Ramos (cell line): Measurements from ENCODE around the gene ANKS1B.

Experiments used
- in situ Hi-C: fragments of 300-500 bp; cut with MboI; formaldehyde crosslinking; loops from one replicate; pipeline ENCODE4 v1.14.3; 2022; ENCODE audit warnings: low sequenced_read_pairs; ENCODE audit not compliant: unreplicated experiment

ANKS1B gene

DNA sequence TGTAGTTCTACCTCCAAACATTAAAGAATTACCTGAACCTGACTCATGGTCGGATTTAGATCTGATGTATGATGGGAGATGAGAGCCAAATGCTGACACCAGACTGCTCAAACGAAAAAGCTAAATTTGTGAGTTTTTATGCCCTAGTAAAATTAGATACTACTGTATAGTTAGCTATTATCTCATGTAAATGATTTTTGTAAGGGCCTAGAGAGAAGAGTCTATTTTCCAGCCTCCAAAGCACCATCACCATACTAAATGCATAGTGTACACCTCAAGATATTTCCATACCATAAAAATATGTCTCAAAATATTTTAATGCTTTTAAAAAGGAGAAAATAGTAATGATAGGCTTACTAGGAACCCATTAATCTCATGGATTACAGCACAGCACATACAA is 18.3 kb downstream of the ANKS1B start:
- in situ Hi-C loops = no loop called here

DNA sequence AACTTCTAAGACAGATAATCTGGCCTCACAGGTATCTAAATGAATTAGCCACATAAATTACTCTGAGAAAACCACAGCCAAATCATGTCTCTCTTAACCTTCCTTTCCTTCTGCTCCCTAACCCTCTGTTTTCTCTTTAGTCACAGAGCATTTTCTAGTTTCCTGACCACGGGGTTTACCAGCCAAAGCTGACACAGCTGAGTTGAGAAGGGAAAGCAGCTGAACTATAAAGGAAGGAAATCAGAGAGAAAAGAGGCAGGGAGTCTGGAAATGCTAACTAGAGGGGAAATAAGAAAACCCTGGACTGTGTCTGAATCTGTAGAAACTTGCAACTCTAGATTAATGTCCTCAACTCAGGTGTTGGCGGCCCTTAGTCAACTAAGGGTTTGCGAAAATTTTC is 24.4 kb downstream of the ANKS1B start:
- in situ Hi-C loops = no loop called here

DNA sequence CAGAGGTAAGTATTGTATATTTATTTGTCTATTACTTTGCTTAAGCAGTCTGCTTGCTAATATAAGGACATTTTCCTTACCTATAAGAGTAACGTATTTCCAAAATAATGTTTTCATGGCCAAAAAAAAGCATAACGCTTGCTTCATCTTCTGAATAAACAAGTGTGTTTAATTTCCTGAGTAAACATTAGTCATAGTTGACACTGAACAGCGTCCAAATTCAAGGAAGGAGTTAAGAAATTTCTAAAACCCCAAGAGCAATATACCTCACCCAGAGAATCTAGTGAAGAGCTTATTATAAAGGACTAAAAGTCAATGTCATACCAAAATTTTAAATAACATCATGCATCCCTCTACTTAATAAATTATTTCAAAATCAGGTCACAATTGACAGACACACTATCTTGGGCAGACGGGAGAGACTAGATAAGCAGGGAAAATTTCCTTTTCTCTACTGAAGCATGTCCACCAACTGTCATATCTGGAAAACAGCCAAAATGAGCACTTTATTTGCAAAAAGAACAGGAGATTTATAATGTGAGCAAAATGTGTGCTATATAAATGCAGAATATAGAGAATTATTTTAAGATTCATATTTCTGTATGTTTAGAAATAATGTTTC is 25.1 kb downstream of the ANKS1B start:
- in situ Hi-C loops = no loop called here

DNA sequence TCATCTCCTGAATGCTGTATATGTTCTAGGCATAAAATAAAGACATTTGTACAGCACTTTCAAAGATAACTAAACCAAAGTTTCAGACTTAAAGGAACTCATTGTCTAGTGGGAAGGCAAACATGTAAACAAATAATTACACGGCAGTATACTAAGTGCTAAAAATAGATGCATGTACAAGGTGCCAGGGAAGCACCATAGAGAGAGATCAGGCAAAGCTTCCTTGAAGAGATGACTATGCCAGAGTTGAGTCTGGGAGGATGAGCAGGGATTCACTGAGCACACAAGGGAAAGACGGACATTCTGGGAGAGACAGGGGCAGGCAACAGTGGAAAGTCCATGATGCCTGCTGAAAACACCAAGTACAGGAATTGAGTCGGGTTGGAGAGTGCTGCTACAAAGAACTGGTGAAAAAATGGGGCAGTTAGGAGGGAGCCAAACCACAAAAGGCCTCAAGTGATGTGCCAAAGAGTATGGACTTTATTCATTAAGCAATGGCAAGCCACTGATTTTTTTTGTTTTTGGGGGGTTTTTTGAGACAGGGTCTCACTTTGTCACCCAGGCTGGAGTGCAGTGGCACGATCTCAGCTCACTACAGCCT is 26.8 kb downstream of the ANKS1B start:
- in situ Hi-C loops = no loop called here

DNA sequence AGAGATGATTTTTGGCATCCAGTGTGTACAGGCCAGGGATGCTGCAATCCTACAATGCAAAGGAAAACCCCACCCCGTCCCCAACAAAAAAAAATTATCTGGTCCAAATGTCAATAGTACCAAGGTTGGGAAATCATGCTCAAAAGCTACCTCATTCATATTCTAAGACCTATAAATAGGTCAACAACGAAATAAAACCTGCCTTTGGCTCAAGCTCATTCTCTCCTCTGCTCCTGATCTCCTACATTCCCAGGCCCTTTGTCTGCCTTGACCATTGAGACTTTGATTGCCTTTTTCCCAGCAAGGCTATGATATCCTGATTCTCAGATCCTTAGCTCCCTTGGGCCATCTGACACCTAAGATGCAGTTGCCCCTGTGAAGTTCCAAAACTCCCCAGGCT is 30.0 kb downstream of the ANKS1B start:
- in situ Hi-C loops = no loop called here

DNA sequence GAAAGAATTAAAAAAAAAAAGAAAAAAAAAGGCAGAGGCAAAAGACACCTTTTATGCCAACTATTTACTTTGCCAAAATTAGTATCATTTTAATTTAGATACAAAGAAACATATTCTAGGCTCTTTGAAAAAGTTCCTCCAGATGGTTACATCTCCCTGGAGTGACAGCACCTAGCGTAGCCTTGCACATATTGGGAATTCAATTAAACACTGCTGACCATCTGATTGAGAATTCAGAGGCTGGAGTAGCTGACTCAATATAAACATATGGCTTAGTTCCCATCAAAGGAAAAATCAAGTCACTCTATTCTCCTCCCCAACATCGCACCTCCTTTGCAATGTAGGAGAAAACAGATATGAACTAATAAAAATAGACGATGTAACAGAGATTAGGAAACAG is 36.4 kb downstream of the ANKS1B start:
- in situ Hi-C loops = no loop called here

DNA sequence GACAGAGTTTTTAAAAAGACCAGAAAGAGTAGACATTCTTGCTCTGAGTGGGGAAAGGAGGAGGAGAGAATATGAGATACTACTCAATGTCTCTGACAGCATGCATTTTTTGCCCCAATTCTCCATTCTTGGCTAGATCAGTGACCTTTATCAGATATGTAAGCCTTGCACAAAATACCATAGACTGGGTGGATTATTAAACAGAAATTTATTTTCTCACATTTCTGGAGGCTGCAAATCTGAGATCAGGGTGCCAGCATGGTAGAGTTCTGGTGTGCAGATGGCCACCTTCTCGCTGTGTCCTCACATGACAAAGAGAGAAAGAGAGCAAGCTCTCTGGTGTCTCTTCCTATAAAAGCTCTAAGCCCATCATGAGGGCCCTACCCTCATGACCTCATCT is 38.6 kb downstream of the ANKS1B start:
- in situ Hi-C loops = no loop called here

DNA sequence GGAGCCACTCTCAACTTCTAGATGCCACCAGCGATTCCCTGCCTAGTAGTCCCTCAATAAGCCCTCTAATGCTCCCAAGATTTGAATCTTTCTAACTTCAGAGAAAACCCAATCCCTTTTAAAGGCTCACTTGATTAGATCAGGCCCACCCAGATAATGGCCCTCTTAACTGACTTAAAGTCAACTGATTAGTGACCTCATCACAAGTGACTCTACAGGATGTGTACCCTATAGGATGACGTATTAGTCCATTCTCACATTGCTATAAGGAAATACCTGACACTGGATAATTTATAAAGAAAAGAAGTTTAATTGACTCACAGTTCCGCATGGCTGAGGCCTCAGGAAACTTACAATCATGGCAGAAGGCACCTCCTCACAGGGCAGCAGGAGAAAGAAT is 49.1 kb downstream of the ANKS1B start:
- in situ Hi-C loops = no loop called here

DNA sequence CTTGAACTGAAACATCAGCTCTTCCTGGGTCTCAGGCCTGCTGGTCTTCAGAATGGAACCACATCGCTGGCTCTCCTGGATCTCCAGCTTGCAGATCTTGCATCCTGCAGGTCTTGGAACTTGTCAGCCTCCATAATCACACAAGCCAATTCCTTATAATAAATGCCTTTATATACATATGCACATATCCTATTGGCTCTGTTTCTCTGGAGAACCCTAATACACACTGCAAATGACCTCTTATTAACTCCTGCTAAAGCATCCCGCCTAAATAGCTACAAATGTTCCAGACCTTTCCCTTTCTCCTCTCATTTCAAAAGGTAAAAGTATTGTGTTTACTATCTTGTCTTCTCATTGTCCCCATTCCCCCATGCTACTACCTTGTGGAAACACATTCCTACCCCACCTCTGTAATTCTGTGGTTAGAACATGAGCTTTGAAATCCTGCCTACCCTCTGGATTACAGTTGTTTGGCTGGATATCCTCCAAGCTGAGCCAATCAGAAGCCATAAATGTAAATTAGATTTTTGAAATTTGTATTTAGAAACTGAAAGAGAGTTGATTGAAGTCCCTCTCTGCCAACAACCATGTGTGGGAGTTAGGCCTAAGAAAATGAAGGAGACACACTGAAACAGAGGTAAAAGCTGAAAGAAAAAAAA is 58.1 kb downstream of the ANKS1B start:
- in situ Hi-C loops = no loop called here

DNA sequence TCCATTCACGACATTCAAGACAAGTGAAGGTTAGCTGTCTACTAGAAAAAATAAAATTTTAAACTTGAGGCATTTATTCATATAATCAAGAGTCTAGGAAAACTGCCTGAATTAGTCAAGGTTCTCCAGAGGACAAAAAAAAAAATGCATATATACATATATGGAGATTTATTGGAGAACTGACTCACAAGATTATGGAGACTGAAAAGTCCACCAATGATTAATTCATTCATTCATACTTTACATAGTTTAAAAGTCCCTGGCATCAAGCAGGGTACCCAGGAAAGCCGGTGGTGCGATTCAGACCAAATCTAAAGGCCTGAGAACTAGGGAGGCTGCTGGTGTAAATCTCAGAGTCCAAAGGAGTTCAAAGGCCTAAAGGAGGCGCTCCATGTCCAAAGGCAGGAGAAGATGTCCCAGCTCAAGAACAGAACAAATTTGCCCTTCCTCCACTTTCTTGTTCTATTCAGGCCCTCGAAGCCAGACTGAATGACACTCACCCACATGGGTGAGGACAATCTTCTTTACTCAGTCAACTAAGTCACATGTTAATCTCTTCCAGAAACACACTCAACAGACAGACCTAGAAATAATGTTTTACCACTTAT is 64.3 kb downstream of the ANKS1B start:
- in situ Hi-C loops = no loop called here

DNA sequence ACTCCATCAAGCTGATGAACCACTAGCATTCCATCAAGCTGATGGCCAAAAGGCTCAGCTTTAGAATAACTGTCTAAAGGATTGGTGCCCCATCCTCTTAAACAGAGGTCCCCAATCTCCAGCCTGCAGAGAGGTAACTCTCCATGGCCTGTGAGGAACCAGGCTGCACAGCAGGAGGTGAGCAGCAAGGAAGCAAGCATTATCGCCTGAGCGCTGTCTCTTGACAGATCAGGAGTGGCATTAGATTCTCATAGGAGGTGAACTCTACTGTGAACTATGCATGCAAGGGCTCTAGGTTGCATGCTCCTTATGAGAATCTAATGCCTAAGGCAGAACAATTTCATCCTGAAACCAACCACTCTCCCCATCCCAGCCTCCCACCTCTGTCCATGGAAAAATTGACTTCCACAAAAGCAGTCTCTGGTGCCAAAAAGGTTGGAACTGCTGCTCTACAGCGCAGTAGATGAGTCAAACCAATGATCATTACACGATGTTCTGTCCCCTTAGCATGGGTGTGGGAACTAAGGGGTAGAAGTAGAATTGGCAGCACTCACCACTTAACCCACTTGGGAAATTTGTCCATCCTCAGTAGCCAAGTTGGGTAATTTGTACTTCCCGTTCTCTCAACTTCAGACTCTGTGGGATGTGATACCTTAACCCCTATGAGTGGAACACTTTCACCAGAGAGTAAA is 66.9 kb downstream of the ANKS1B start:
- in situ Hi-C loops = no loop called here

DNA sequence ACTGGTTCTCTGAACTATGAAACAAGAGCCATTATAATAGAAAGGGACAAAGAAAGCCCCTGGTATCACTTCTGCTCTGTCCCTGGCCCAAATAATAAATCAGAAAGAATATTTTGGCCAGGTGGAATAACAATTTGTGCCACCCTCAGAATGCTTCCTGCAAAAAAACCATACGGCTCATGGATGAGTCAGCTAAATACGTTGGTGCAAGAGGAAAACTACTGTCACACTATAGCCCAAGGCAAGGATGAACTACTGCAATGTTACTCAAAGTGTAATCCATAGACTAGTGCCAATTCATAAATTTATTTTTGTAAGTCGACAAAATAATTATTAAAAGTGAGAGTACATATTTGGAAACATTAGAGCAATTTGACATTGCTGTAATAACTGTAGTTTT is 68.2 kb downstream of the ANKS1B start:
- in situ Hi-C loops = no loop called here

DNA sequence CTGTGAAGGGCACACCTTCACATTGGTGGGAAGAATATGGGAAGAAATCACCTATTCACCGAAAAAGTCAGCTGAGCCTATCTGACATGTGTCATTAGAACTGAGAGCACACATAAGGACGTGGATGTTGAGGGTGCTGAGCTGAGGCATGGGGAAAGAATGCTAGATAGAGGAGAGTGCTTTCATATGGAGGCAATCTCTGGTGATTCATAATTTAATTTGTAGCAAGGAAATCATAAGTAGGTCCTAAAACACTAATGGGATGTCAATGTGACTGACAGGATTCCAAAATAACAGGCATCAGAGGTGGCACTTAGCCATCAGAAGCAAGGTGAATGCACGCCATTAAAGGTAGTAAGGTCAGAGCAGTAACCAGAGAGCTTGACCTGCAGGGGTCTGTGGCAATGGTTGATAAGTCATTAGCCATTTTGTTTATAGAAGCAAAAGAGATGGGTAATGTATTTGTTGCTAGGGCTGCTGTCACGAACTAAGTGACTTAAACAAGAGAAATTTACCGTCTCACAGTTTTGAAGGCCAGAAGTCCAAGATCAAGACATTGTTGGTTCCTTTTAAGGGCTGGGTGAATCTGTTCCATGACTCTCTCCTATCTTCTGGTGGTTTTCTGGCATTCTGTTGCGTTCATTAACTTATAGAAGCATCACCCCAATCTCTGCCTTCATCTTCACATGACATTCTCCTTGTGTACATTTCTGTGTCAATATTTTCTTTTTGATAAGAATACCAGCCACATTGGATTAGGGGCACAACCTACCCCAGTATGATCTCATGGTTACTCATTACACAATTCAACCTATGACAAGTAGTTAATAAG is 69.3 kb downstream of the ANKS1B start:
- in situ Hi-C loops = no loop called here

DNA sequence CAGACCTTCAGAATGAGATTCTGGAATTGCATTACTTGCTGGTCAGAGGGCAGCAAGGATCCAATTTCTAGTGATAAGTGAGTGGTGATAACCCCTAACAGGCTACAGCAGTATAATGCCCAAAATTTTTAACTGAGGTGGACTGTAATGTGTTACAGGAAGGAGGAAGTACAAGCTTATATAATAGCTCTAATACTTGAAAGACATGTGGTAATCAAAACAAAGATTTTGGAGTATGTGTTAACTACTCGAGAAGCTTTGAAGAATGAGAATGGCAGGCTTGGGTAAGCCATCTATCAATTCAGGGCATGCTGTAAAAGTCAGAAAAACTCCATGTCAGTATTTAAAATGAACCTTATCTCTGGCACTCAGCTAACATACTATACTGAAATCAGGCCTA is 70.5 kb downstream of the ANKS1B start:
- in situ Hi-C loops = no loop called here

DNA sequence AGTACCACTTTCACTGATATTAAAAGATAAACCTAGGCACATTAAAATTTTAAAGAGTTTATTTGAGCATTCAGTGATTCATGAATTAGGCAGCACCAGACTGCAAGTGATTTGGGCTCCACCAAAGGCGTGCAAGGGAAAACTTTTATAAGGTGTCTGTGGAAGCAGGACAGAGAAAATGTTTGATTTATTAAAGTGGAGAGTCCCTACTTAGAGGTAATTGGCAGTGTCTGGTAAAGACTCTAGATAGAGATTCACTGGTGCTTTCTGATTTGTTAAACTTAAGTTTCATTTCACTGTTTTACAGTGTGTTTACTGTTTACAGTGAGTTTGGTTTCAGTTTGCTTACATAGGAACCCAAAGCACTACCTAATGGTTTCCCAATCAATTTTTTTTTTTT is 72.8 kb downstream of the ANKS1B start:
- in situ Hi-C loops = no loop called here

DNA sequence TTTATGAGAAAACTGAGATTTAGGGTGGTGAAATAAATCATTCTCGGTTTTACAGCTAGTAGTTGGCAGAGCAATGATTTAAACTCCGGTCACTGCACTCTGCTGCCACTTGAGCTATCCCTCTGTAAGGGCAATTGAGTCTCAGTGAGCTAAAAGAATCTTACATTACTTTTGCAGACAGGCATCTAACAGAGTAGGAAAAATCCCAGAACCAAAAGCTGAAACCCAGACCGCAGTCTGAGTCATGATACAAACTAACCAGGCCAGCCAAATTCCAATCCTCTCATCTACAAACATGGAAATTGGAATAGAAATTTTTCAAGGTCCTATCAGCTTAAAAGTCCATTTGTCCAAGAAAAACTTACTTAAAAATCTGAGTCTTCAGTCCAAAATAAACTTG is 73.7 kb downstream of the ANKS1B start:
- in situ Hi-C loops = no loop called here

DNA sequence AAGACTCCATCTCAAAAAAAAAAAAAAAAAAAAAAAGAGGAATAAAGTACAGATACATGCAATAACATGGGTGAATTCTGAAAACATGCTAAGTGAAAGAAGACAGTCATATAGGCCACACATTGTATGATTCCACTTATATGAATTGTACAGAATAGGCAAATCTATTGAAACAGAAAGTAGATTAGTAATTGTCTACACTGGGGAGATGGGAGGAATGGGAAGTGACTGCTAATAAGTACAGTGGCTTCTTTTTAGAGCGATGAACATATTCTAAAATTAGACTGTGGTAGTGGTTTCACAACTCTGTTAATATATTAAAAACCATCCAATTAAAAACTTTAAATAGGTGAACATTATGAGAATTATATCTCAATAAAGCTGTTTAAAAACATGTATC is 74.4 kb downstream of the ANKS1B start:
- in situ Hi-C loops = no loop called here

DNA sequence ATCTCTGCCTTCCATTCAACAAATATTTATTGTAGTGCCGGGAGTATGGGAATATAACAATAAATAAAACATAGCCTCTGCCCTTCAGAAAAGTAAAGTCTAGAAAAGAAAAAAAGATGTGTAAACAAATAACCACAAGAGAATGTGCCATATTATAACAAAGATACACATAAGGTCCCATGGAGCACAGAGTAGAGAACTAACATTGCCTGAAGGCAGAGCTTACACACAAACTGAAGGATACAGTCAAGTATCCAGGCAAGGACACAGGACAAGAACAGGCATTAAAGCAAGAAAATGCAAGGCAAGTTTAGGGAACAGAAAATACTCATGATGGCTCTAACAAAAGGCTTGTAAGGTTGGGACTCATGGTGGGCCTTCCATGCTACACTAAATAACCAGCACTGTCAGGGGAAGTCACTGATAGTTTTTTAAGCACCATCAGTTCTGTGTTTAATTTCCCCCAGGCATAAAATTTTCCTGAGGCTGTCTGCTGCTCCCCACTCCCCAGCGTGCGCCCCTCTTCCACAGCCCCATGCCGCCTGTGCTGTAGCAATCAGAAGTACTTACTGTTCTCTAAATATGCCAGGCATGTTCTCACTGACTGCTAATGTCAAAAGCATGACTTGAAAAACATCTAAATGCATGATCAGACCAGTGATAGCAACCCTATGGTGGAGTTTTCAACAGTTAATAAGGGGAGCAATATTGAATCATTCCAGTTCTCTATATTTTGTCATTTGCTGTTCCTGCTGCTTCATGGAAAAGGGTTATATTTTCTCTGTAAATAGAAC is 77.8 kb downstream of the ANKS1B start:
- in situ Hi-C loops = no loop called here

DNA sequence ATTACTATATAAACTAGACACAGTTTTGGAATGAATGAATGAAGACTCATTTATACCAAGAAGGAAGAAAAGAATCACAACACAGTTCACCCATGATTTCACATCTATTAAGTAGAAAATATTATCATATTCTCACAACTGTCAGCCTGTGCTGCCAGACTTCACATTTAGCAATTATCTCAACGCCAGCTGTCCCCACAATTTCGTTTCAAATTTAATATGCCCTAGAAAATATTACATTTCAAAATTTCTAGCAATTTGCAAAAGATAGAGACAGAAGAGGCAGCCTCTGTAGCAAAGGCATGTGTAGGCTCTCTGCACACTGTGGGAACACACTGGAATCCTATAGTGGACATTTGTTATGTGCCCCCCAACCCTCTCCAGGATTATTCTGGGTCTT is 83.6 kb downstream of the ANKS1B start:
- in situ Hi-C loops = no loop called here
